ENCODE data around the gene RNF4.

Gene RNF4

GRCh38 chr4:2421928-2422327 is 47.0 kb upstream of the RNF4 start:
- TF ChIP-seq ESRRG (CRISPR knock-in tag; IDR thresholded peaks at IDR 0.05) (no peak), TOX (CRISPR knock-in tag; IDR thresholded peaks at IDR 0.05; ENCODE audit: borderline replicate concordance) (no peak), CREB5 (CRISPR knock-in tag; IDR thresholded peaks at IDR 0.05; ENCODE audit: low read depth) (no peak), SNAI2 (CRISPR knock-in tag; IDR thresholded peaks at IDR 0.05) (no peak), ZFP30 (CRISPR knock-in tag; IDR thresholded peaks at IDR 0.05) (no peak), OSR1 (CRISPR knock-in tag; IDR thresholded peaks at IDR 0.05) (no peak)
- TF ChIP-seq, protein P1, sequence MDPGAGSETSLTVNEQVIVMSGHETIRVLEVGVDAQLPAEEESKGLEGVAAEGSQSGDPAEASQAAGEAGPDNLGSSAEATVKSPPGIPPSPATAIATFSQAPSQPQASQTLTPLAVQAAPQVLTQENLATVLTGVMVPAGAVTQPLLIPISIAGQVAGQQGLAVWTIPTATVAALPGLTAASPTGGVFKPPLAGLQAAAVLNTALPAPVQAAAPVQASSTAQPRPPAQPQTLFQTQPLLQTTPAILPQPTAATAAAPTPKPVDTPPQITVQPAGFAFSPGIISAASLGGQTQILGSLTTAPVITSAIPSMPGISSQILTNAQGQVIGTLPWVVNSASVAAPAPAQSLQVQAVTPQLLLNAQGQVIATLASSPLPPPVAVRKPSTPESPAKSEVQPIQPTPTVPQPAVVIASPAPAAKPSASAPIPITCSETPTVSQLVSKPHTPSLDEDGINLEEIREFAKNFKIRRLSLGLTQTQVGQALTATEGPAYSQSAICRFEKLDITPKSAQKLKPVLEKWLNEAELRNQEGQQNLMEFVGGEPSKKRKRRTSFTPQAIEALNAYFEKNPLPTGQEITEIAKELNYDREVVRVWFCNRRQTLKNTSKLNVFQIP (CRISPR knock-in tag; IDR thresholded peaks at IDR 0.05; ENCODE audit: borderline replicate concordance, low read depth): no peak
- TF ChIP-seq, protein P2, sequence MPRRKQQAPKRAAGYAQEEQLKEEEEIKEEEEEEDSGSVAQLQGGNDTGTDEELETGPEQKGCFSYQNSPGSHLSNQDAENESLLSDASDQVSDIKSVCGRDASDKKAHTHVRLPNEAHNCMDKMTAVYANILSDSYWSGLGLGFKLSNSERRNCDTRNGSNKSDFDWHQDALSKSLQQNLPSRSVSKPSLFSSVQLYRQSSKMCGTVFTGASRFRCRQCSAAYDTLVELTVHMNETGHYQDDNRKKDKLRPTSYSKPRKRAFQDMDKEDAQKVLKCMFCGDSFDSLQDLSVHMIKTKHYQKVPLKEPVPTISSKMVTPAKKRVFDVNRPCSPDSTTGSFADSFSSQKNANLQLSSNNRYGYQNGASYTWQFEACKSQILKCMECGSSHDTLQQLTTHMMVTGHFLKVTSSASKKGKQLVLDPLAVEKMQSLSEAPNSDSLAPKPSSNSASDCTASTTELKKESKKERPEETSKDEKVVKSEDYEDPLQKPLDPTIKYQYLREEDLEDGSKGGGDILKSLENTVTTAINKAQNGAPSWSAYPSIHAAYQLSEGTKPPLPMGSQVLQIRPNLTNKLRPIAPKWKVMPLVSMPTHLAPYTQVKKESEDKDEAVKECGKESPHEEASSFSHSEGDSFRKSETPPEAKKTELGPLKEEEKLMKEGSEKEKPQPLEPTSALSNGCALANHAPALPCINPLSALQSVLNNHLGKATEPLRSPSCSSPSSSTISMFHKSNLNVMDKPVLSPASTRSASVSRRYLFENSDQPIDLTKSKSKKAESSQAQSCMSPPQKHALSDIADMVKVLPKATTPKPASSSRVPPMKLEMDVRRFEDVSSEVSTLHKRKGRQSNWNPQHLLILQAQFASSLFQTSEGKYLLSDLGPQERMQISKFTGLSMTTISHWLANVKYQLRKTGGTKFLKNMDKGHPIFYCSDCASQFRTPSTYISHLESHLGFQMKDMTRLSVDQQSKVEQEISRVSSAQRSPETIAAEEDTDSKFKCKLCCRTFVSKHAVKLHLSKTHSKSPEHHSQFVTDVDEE (CRISPR knock-in tag; IDR thresholded peaks at IDR 0.05): no peak
- no peak for ATAC-seq

DNA sequence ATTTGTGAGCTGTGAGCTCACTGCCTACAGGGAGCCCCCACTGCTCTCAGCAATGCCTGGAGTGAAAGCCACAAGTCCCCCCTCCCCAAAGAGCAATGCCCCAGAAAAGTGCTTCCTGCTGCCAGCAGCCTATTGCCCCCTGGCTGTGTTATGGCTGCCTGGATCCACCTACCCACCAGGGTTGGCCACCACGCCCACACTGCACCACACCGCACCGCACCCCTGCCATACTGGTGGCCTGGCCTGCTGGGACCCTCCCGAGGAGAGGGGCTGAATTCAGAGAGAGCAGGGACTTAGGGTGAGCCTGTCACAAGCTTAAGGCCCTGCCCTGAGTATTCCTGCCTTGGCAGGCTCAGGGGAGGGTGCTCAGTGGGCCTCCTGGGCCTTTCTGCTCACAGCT is 45.8 kb upstream of the RNF4 start:
- TF ChIP-seq ZNF70 (CRISPR knock-in tag; IDR thresholded peaks at IDR 0.05) (no peak), TOX (CRISPR knock-in tag; IDR thresholded peaks at IDR 0.05; ENCODE audit: borderline replicate concordance) (no peak), ESRRG (CRISPR knock-in tag; IDR thresholded peaks at IDR 0.05) (no peak), OSR1 (CRISPR knock-in tag; IDR thresholded peaks at IDR 0.05) (no peak), BACH2 (CRISPR knock-in tag; IDR thresholded peaks at IDR 0.05; ENCODE audit: borderline replicate concordance) (no peak), ZFP3 (CRISPR knock-in tag; IDR thresholded peaks at IDR 0.05) (no peak), ZNF565 (CRISPR knock-in tag; conservative IDR thresholded peaks at IDR 0.05; ENCODE audit: low read depth) (no peak), TCF4 (CRISPR knock-in tag; IDR thresholded peaks at IDR 0.05; ENCODE audit: borderline replicate concordance) (no peak), RARB (CRISPR knock-in tag; IDR thresholded peaks at IDR 0.05) (no peak), ZC3H10 (CRISPR knock-in tag; IDR thresholded peaks at IDR 0.05) (no peak), CSDC2 (CRISPR knock-in tag; IDR thresholded peaks at IDR 0.05) (no peak), GLIS3 (CRISPR knock-in tag; IDR thresholded peaks at IDR 0.05) (no peak), ARNTL (CRISPR knock-in tag; IDR thresholded peaks at IDR 0.05; ENCODE audit: borderline replicate concordance, low read depth) (no peak), PPARA (CRISPR knock-in tag; IDR thresholded peaks at IDR 0.05; ENCODE audit: borderline replicate concordance) (no peak), SNAI2 (CRISPR knock-in tag; IDR thresholded peaks at IDR 0.05) (no peak)
- TF ChIP-seq, protein P3, sequence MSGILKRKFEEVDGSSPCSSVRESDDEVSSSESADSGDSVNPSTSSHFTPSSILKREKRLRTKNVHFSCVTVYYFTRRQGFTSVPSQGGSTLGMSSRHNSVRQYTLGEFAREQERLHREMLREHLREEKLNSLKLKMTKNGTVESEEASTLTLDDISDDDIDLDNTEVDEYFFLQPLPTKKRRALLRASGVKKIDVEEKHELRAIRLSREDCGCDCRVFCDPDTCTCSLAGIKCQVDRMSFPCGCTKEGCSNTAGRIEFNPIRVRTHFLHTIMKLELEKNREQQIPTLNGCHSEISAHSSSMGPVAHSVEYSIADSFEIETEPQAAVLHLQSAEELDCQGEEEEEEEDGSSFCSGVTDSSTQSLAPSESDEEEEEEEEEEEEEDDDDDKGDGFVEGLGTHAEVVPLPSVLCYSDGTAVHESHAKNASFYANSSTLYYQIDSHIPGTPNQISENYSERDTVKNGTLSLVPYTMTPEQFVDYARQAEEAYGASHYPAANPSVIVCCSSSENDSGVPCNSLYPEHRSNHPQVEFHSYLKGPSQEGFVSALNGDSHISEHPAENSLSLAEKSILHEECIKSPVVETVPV (CRISPR knock-in tag; IDR thresholded peaks at IDR 0.05): no peak
- TF ChIP-seq, protein P2 (CRISPR knock-in tag; IDR thresholded peaks at IDR 0.05): no peak
- TF ChIP-seq, protein P1 (CRISPR knock-in tag; IDR thresholded peaks at IDR 0.05; ENCODE audit: borderline replicate concordance, low read depth): no peak
- no peak for ATAC-seq

All from SK-N-SH treated with all-trans-retinoic acid at 6 μM for 48 hours (cell line).